RWPE2 (cell line): ENCODE results near the gene TEX19.

Source experiments
- ATAC-seq: fragments of 200-7000 bp; cut with Tn5 transposase; 3 replicates; pipeline ENCODE4 v1.9.1; 2021; ENCODE audit warnings: low read depth
- DNase-seq: peaks from one replicate; pipeline ENCODE4 v3.0.0-alpha.2; 2020; ENCODE audit warnings: low spot score
- H3K27ac ChIP-seq: fragments of 450-650 bp; 2 replicates; pipeline ENCODE4 v1.5.1; 2017; ENCODE audit warnings: mild to moderate bottlenecking; ENCODE audit not compliant: poor library complexity, severe bottlenecking
- H3K27me3 ChIP-seq: fragments of 250-450 bp; sonication (Bioruptor Pico); 2 replicates; pipeline ENCODE4 v1.5.1; 2021; ENCODE audit warnings: mild to moderate bottlenecking, moderate library complexity; ENCODE audit not compliant: insufficient read depth, poor library complexity, severe bottlenecking
- H3K36me3 ChIP-seq: fragments of 250-450 bp; sonication (Bioruptor Pico); 2 replicates; pipeline ENCODE4 v1.5.1; 2020; ENCODE audit warnings: low read depth, mild to moderate bottlenecking, moderate library complexity
- H3K4me1 ChIP-seq: fragments of 250-450 bp; sonication (Bioruptor Pico); 2 replicates; pipeline ENCODE4 v1.5.1; 2021; ENCODE audit warnings: mild to moderate bottlenecking, moderate library complexity; ENCODE audit not compliant: insufficient read depth, poor library complexity, severe bottlenecking
- H3K4me3 ChIP-seq: fragments of 250-450 bp; sonication (Bioruptor Pico); 2 replicates; pipeline ENCODE4 v1.5.1; 2021; ENCODE audit warnings: mild to moderate bottlenecking, moderate library complexity; ENCODE audit not compliant: severe bottlenecking
- H3K9me3 ChIP-seq: fragments of 250-450 bp; sonication (Bioruptor Pico); 2 replicates; pipeline ENCODE4 v1.5.1; 2021; ENCODE audit warnings: mild to moderate bottlenecking, moderate library complexity; ENCODE audit not compliant: severe bottlenecking
- CTCF ChIP-seq: fragments of 450-650 bp; IDR thresholded peaks from one replicate; pipeline ENCODE4 v1.5.1; 2017; ENCODE audit warnings: mild to moderate bottlenecking, moderate library complexity; ENCODE audit not compliant: poor library complexity, severe bottlenecking

Gene TEX19

GRCh38 chr17:82388223-82388921, 29.3 kb downstream of the TEX19 start:
- H3K36me3 ChIP-seq = no peaks in the 10 kb centered on the region
- no peak for TF ChIP-seq CTCF
- DNase-seq = peak; percentile 73
- H3K27me3 ChIP-seq = no peaks in the 10 kb centered on the region
- H3K4me1 ChIP-seq = peaks cover 10% of the 10 kb centered on the region
- H3K4me3 ChIP-seq = no peak overlapping the region
- ATAC-seq = no peak
- no peak overlapping the region for H3K27ac ChIP-seq
- H3K9me3 ChIP-seq = no peaks in the 10 kb centered on the region

GRCh38 chr17:82388922-82389283, 29.9 kb downstream of the TEX19 start:
- no peak for ATAC-seq
- Histone ChIP-seq H3K27ac (no peak overlapping the region), H3K4me1 (peaks cover 10% of the 10 kb centered on the region), H3K4me3 (no peak overlapping the region), H3K9me3 (no peaks in the 10 kb centered on the region), H3K27me3 (no peaks in the 10 kb centered on the region), H3K36me3 (no peaks in the 10 kb centered on the region)
- TF ChIP-seq CTCF = no peak
- peak; percentile 65 for DNase-seq

- no peak overlapping the region for H3K27ac ChIP-seq
- H3K4me3 ChIP-seq = no peak overlapping the region
- ATAC-seq (no peak), DNase-seq (peak; percentile 25)
- no peaks in the 10 kb centered on the region for H3K36me3 ChIP-seq
- no peak for TF ChIP-seq CTCF
- peaks cover 7% of the 10 kb centered on the region for H3K4me1 ChIP-seq
- no peaks in the 10 kb centered on the region for H3K9me3 ChIP-seq
- no peaks in the 10 kb centered on the region for H3K27me3 ChIP-seq
Measured at GRCh38 chr17:82389379-82389778, 30.3 kb downstream of the TEX19 start.

- H3K9me3 ChIP-seq = no peaks in the 10 kb centered on the region
- no peak for TF ChIP-seq CTCF
- DNase-seq (peak; percentile 61), ATAC-seq (no peak)
- H3K4me3 ChIP-seq = no peak overlapping the region
- H3K36me3 ChIP-seq = no peaks in the 10 kb centered on the region
- H3K27ac ChIP-seq = no peak overlapping the region
- no peaks in the 10 kb centered on the region for H3K4me1 ChIP-seq
- H3K27me3 ChIP-seq = no peaks in the 10 kb centered on the region
Measured at GRCh38 chr17:82390015-82390859, 31.2 kb downstream of the TEX19 start.

- H3K4me3 ChIP-seq = no peak overlapping the region
- no peaks in the 10 kb centered on the region for H3K9me3 ChIP-seq
- no peaks in the 10 kb centered on the region for H3K27me3 ChIP-seq
- H3K36me3 ChIP-seq = no peaks in the 10 kb centered on the region
- DNase-seq = peak; percentile 62
- TF ChIP-seq CTCF = no peak
- H3K4me1 ChIP-seq = no peaks in the 10 kb centered on the region
- ATAC-seq = no peak
- H3K27ac ChIP-seq = no peak overlapping the region
Measured at GRCh38 chr17:82390860-82391435, 31.9 kb downstream of the TEX19 start.
